CD14-positive monocyte (primary cell): ENCODE data around the gene RMND5B. TPM values are rescaled to one million over a fixed set of nuclear protein-coding genes. Genes with fewer than 3 reads are reported as not detected.

Source experiments
- DNase-seq, 3 donors: peaks; one replicate each; pipeline ENCODE4 v3.0.0-alpha.2; 2011 to 2022
- H2AFZ ChIP-seq: 2 replicates; pipeline ENCODE4 v1.6.0; 2012; ENCODE audit warnings: mild to moderate bottlenecking, low read depth, low read length, inconsistent platforms; ENCODE audit not compliant: insufficient read depth, poor library complexity, severe bottlenecking
- H3K27ac ChIP-seq, 2 donors: 1 replicate in 1 of 2; 2 replicates in 1 of 2; pipeline ENCODE4 v1.5.1; 2012 to 2013; ENCODE audit warnings: low read length in 2 of 2, control low read depth in 1 of 2, inconsistent platforms in 1 of 2, low read depth in 1 of 2, mild to moderate bottlenecking in 1 of 2
- H3K27me3 ChIP-seq, 2 donors: one replicate each; pipeline versions ENCODE4 v1.6.0 to v1.6.1; 2011 to 2013; ENCODE audit warnings: low read length in 2 of 2; ENCODE audit not compliant: control insufficient read depth in 2 of 2, insufficient read depth in 2 of 2
- H3K36me3 ChIP-seq, 2 donors: replicated peaks in 1 of 2; 1 replicate in 1 of 2; 2 replicates in 1 of 2; pipeline versions ENCODE4 v1.5.1 to v1.6.1; 2012 to 2013; ENCODE audit warnings: low read length in 2 of 2, control low read depth in 1 of 2, inconsistent platforms in 1 of 2, mild to moderate bottlenecking in 1 of 2; ENCODE audit not compliant: insufficient read depth in 2 of 2, control insufficient read depth in 1 of 2
- H3K4me1 ChIP-seq, 2 donors: 1 replicate in 1 of 2; 2 replicates in 1 of 2; pipeline versions ENCODE4 v1.5.1 to v1.6.1; 2012 to 2013; ENCODE audit warnings: low read length in 2 of 2, control low read depth in 1 of 2, inconsistent platforms in 1 of 2, mild to moderate bottlenecking in 1 of 2, moderate library complexity in 1 of 2; ENCODE audit not compliant: insufficient read depth in 2 of 2, control insufficient read depth in 1 of 2
- H3K4me2 ChIP-seq: replicated peaks from 2 replicates; pipeline ENCODE3; 2012; ENCODE audit warnings: low read length, moderate library complexity, mild to moderate bottlenecking; ENCODE audit not compliant: poor library complexity, severe bottlenecking; ENCODE audit errors: extremely low read depth
- H3K4me3 ChIP-seq, 3 experiments: fragments of 200-600 bp in 1 of 3; sonication (generic) in 1 of 3; replicated peaks in 1 of 3; 1 replicate in 2 of 3; 2 replicates in 1 of 3; pipeline ENCODE4 v1.5.1; 2011 to 2013; ENCODE audit warnings: low read length in 3 of 3, mild to moderate bottlenecking in 3 of 3, control low read depth in 2 of 3, low read depth in 2 of 3, inconsistent platforms in 1 of 3, moderate library complexity in 1 of 3
- H3K79me2 ChIP-seq: 2 replicates; pipeline ENCODE4 v1.6.0; 2012; ENCODE audit warnings: mild to moderate bottlenecking, control low read depth, inconsistent platforms, low read length, moderate library complexity; ENCODE audit not compliant: insufficient read depth
- H3K9ac ChIP-seq: 2 replicates; pipeline ENCODE4 v1.6.0; 2017; ENCODE audit warnings: low read length, mild to moderate bottlenecking; ENCODE audit not compliant: insufficient read depth, poor library complexity, severe bottlenecking
- H3K9me3 ChIP-seq, 2 donors: replicated peaks in 1 of 2; 1 replicate in 1 of 2; 2 replicates in 1 of 2; pipeline versions ENCODE4 v1.5.1 to v1.6.1; 2012 to 2013; ENCODE audit warnings: low read length in 2 of 2, control low read depth in 1 of 2; ENCODE audit not compliant: control insufficient read depth in 1 of 2, insufficient read depth in 1 of 2
- H4K20me1 ChIP-seq: 2 replicates; pipeline ENCODE4 v1.6.0; 2012; ENCODE audit warnings: mild to moderate bottlenecking, low read length, control low read depth, moderate library complexity; ENCODE audit not compliant: insufficient read depth
- H3K27ac Mint-ChIP-seq, 7 donors: one replicate each; pipeline ENCODE4 v1.8.0; 2020; ENCODE audit warnings: mild to moderate bottlenecking in 7 of 7, mixed read lengths in 7 of 7, moderate library complexity in 6 of 7, inconsistent platforms in 2 of 7
- H3K27me3 Mint-ChIP-seq, 3 donors: one replicate each; pipeline ENCODE4 v1.8.0; 2021 to 2022; ENCODE audit warnings: low read depth in 3 of 3, mild to moderate bottlenecking in 3 of 3, mixed read lengths in 3 of 3, moderate library complexity in 3 of 3, inconsistent platforms in 1 of 3
- H3K36me3 Mint-ChIP-seq, 2 donors: one replicate each; pipeline ENCODE4 v1.8.0; 2020; ENCODE audit warnings: mixed read lengths in 2 of 2, inconsistent platforms in 1 of 2, mild to moderate bottlenecking in 1 of 2
- H3K4me1 Mint-ChIP-seq: one replicate; pipeline ENCODE4 v1.8.0; 2020; ENCODE audit warnings: mild to moderate bottlenecking, mixed read lengths
- H3K4me3 Mint-ChIP-seq, 2 donors: one replicate each; pipeline ENCODE4 v1.8.0; 2020; ENCODE audit warnings: mild to moderate bottlenecking in 2 of 2, mixed read lengths in 2 of 2, moderate library complexity in 1 of 2
- H3K9me3 Mint-ChIP-seq, 7 donors: one replicate each; pipeline ENCODE4 v1.8.0; 2020 to 2022; ENCODE audit warnings: mixed read lengths in 7 of 7, mild to moderate bottlenecking in 6 of 7, moderate library complexity in 6 of 7, inconsistent platforms in 2 of 7
- WGBS: methylation state at CpG from one replicate; pipeline ENCODE4 v1.1.5; 2013; ENCODE audit warnings: missing lambda C conversion rate; ENCODE audit not compliant: insufficient coverage; 5-methylcytosine and 5-hydroxymethylcytosine counted together
- intact Hi-C, 2 donors: fragments of 100-400 bp; cut with micrococcal nuclease; formaldehyde crosslinking; loops; one replicate each; pipeline versions ENCODE4 v1.15.0 to v1.15.1; 2023
- polyA plus RNA-seq, 3 donors: library from polyadenylated mRNA; depleted of rRNA in 1 of 3; unstranded in 2 of 3; stranded (reverse) in 1 of 3; fragments of 300-500 nt in 2 of 3; fragments of >200 nt in 1 of 3; fragmentation: Illumina TruSeq in 2 of 3; gene quantifications; 1 replicate in 2 of 3; 2 replicates in 1 of 3; pipeline ENCODE4 v1.2.3, GENCODE V29; 2012 to 2021
- TF ChIP-seq, protein P1 (sequence below): fragments of 200-600 bp; IDR thresholded peaks from one replicate; pipeline ENCODE4 v1.8.0; 2022; ENCODE audit warnings: antibody characterized with exemption, mild to moderate bottlenecking

Gene RMND5B
- polyA plus RNA-seq, 3 donors, result 20.9 to 27.4 (median 23.9) TPM

DNA sequence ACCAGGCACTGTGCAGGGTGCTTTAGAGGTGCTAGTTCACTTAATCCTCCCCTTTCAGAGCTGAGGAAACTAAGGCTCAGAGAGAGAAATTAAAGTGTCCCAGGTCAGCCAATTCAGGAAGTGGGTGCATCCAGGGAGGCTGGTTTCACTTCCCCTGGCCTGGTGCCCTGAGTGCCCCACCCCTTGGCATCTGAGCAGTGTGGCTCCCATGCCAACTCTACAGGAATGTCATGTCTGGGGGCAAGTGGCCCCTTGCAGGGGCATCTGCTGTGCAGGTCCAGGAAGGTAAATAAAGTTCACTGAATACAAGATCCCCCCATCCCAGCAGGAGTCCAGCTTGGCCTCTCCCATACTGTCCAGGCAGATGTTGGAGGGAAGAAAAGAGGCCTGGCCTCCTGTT, 21.8 kb upstream of the RMND5B start:
- no peak overlapping the region for H3K27ac ChIP-seq
- Mint-ChIP-seq H3K9me3 (peaks cover 0 to 13% (median 8%) of the 10 kb centered on the region in 7 donors), H3K4me3 (peak overlapping the region in 1 of 2 donors; percentile 21), H3K27ac (no peak overlapping the region), H3K27me3 (peaks cover 44 to 73% (median 49%) of the 10 kb centered on the region in 3 donors), H3K4me1 (peaks cover 20% of the 10 kb centered on the region), H3K36me3 (no peaks in the 10 kb centered on the region)
- no peak overlapping the region for H3K4me3 ChIP-seq
- peaks cover 3 to 10% of the 10 kb centered on the region in 2 donors for H3K9me3 ChIP-seq
- peak; percentile 52 to 73 (median 69) for DNase-seq
- no peak overlapping the region for H3K4me2 ChIP-seq
- no peak overlapping the region for H3K9ac ChIP-seq
- peaks cover 21 to 56% of the 10 kb centered on the region in 2 donors for H3K27me3 ChIP-seq
- TF ChIP-seq, protein P1, sequence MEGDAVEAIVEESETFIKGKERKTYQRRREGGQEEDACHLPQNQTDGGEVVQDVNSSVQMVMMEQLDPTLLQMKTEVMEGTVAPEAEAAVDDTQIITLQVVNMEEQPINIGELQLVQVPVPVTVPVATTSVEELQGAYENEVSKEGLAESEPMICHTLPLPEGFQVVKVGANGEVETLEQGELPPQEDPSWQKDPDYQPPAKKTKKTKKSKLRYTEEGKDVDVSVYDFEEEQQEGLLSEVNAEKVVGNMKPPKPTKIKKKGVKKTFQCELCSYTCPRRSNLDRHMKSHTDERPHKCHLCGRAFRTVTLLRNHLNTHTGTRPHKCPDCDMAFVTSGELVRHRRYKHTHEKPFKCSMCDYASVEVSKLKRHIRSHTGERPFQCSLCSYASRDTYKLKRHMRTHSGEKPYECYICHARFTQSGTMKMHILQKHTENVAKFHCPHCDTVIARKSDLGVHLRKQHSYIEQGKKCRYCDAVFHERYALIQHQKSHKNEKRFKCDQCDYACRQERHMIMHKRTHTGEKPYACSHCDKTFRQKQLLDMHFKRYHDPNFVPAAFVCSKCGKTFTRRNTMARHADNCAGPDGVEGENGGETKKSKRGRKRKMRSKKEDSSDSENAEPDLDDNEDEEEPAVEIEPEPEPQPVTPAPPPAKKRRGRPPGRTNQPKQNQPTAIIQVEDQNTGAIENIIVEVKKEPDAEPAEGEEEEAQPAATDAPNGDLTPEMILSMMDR, result no peak
- H3K4me1 ChIP-seq, result peaks cover 15 to 25% of the 10 kb centered on the region in 2 donors
- H3K36me3 ChIP-seq, result no peaks in the 10 kb centered on the region
- intact Hi-C loops, result no loop called here
- no peaks in the 10 kb centered on the region for H3K79me2 ChIP-seq
- H2AFZ ChIP-seq, result no peak overlapping the region
- no peaks in the 10 kb centered on the region for H4K20me1 ChIP-seq

DNA sequence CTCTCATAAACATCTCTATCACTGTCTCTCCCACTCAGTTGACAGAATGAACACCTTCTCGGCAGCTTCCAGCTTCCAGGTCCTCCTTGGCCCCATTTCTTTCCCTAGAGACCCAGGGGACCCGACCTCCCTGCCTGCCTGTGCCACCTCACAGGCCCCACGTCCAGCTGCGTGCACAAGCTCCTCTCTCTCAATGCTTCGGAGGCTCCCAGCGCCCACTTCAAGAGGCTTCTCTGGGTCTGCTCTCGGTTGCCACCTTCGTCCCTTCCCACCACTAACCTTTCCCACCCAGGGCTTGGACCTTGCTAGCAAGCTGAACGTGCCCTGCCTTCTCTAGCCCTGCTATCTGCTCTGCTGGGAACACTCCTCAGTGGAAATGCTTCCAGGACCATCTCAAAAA, 20.3 kb upstream of the RMND5B start:
- 95% methylated on average over 9 of the region's 9 CpGs for WGBS
- DNase-seq, result no peak
- Mint-ChIP-seq H3K9me3 (peaks cover 0 to 23% (median 11%) of the 10 kb centered on the region in 7 donors), H3K27ac (no peak overlapping the region), H3K36me3 (no peaks in the 10 kb centered on the region), H3K4me1 (peaks cover 30% of the 10 kb centered on the region), H3K4me3 (peak overlapping the region in 1 of 2 donors; percentile 70), H3K27me3 (peaks cover 58 to 82% (median 65%) of the 10 kb centered on the region in 3 donors)
- Histone ChIP-seq H4K20me1 (no peaks in the 10 kb centered on the region), H3K4me1 (peaks cover 15 to 31% of the 10 kb centered on the region in 2 donors), H3K4me3 (no peak overlapping the region), H3K79me2 (no peaks in the 10 kb centered on the region), H3K9me3 (peaks cover 3 to 19% of the 10 kb centered on the region in 2 donors), H3K4me2 (no peak overlapping the region), H3K27me3 (peaks cover 37 to 71% of the 10 kb centered on the region in 2 donors), H3K9ac (no peak overlapping the region), H2AFZ (no peak overlapping the region), H3K27ac (no peak overlapping the region), H3K36me3 (no peaks in the 10 kb centered on the region)
- intact Hi-C loops, result no loop called here
- TF ChIP-seq, protein P1, result no peak
